Measurements from ENCODE around the gene KIAA0513.

Gene KIAA0513

GRCh38 chr16:85123891-85124635 lies 96.5 kb downstream of the KIAA0513 start:
- TF ChIP-seq FOXP2 (optimal IDR thresholded peaks at IDR 0.05; ENCODE audit: borderline replicate concordance, extremely low read depth, extremely low read length, insufficient read depth), result no peak
- TF ChIP-seq REST (IDR thresholded peaks at IDR 0.05; ENCODE audit: insufficient read depth in 1 of 2, low read depth in 2 of 2, low read length in 2 of 2), result no peak
- TF ChIP-seq SIN3A (IDR thresholded peaks at IDR 0.05; ENCODE audit: borderline replicate concordance, insufficient read depth, low read length), result no peak
- no peak for TF ChIP-seq POLR2AphosphoS5 (IDR thresholded peaks at IDR 0.05; ENCODE audit: low read depth, low read length)
- TF ChIP-seq TAF1 (IDR thresholded peaks at IDR 0.05; ENCODE audit: borderline replicate concordance, insufficient read depth, low read length), result no peak

GRCh38 chr16:85124636-85125346 lies 97.2 kb downstream of the KIAA0513 start:
- no peak for TF ChIP-seq SIN3A (IDR thresholded peaks at IDR 0.05; ENCODE audit: borderline replicate concordance, insufficient read depth, low read length)
- no peak for TF ChIP-seq FOXP2 (optimal IDR thresholded peaks at IDR 0.05; ENCODE audit: borderline replicate concordance, extremely low read depth, extremely low read length, insufficient read depth)
- TF ChIP-seq TAF1 (IDR thresholded peaks at IDR 0.05; ENCODE audit: borderline replicate concordance, insufficient read depth, low read length), result no peak
- TF ChIP-seq POLR2AphosphoS5 (IDR thresholded peaks at IDR 0.05; ENCODE audit: low read depth, low read length), result no peak
- no peak for TF ChIP-seq REST (IDR thresholded peaks at IDR 0.05; ENCODE audit: insufficient read depth in 1 of 2, low read depth in 2 of 2, low read length in 2 of 2)

GRCh38 chr16:85125570-85126393 lies 98.2 kb downstream of the KIAA0513 start:
- no peak for TF ChIP-seq SIN3A (IDR thresholded peaks at IDR 0.05; ENCODE audit: borderline replicate concordance, insufficient read depth, low read length)
- no peak for TF ChIP-seq REST (IDR thresholded peaks at IDR 0.05; ENCODE audit: insufficient read depth in 1 of 2, low read depth in 2 of 2, low read length in 2 of 2)
- no peak for TF ChIP-seq FOXP2 (optimal IDR thresholded peaks at IDR 0.05; ENCODE audit: borderline replicate concordance, extremely low read depth, extremely low read length, insufficient read depth)
- TF ChIP-seq POLR2AphosphoS5 (IDR thresholded peaks at IDR 0.05; ENCODE audit: low read depth, low read length), result no peak
- TF ChIP-seq TAF1 (IDR thresholded peaks at IDR 0.05; ENCODE audit: borderline replicate concordance, insufficient read depth, low read length), result no peak

- TF ChIP-seq TAF1 (IDR thresholded peaks at IDR 0.05; ENCODE audit: borderline replicate concordance, insufficient read depth, low read length) (no peak), FOXP2 (optimal IDR thresholded peaks at IDR 0.05; ENCODE audit: borderline replicate concordance, extremely low read depth, extremely low read length, insufficient read depth) (no peak), SIN3A (IDR thresholded peaks at IDR 0.05; ENCODE audit: borderline replicate concordance, insufficient read depth, low read length) (no peak), REST (IDR thresholded peaks at IDR 0.05; ENCODE audit: insufficient read depth in 1 of 2, low read depth in 2 of 2, low read length in 2 of 2) (no peak), POLR2AphosphoS5 (IDR thresholded peaks at IDR 0.05; ENCODE audit: low read depth, low read length) (no peak)
These were observed 98.8 kb downstream of the KIAA0513 start for GRCh38 chr16:85126394-85126704.
